ENCODE data around the gene OSBPL7. TPM values are rescaled to one million over a fixed set of nuclear protein-coding genes. Genes with fewer than 3 reads are reported as not detected.
A peak's percentile ranks its signal among the peaks of the same experiment; 100 is the strongest.

OSBPL7 gene
- 10 to 100 TPM; 30.3 to 47.8 TPM for total RNA-seq

- peak; percentile 91 for DNase-seq
- Mint-ChIP-seq H3K9me3 (ENCODE audit: low read depth) (no peaks in the 10 kb centered on the region), H3K27ac (peak within 1 kb of the TSS; percentile 83), H3K27me3 (no peaks in the 10 kb centered on the region), H3K36me3 (peaks cover 28% of the 10 kb centered on the region), H3K4me3 (peak within 1 kb of the TSS; percentile 96), H3K4me1 (peaks cover 27% of the 10 kb centered on the region)
- CTCF ChIA-PET = interaction anchor here (0.7 to 2.9 kb wide), 17 partner anchors 9 to 196 kb away, joined by 3 to 17 read pairs (median 3); partner anchors contain the start of genes LRRC46, MRPL10 and SCRN2
- peak; percentile 97 for ATAC-seq
These were observed at the start of gene OSBPL7 for GRCh38 chr17:47821424-47822391. Gene OSBPL7 (minus strand): TSS chr17:47821794. CDS start chr17:47820278, 1,516 bp downstream.

GRCh38 chr17:47871048-47871447 is 49.5 kb upstream of the OSBPL7 start:
- no peak for DNase-seq
- H3K27ac Mint-ChIP-seq = no peak overlapping the region
- CTCF ChIA-PET = interaction anchor here (1.1 to 2.7 kb wide), 3 partner anchors 11 to 29 kb away, joined by 3 to 8 read pairs (median 3); partner anchors contain the start of gene SCRN2
- H3K27me3 Mint-ChIP-seq = peaks cover 58% of the 10 kb centered on the region
- ATAC-seq = no peak
- H3K36me3 Mint-ChIP-seq = no peaks in the 10 kb centered on the region
- H3K9me3 Mint-ChIP-seq (ENCODE audit: low read depth) = no peaks in the 10 kb centered on the region
- no peaks in the 10 kb centered on the region for H3K4me1 Mint-ChIP-seq
- no peak overlapping the region for H3K4me3 Mint-ChIP-seq

GRCh38 chr17:47870056-47870455 is 48.5 kb upstream of the OSBPL7 start:
- H3K27ac Mint-ChIP-seq = no peak overlapping the region

GRCh38 chr17:47869114-47869513 is 47.5 kb upstream of the OSBPL7 start:
- H3K27me3 Mint-ChIP-seq = peaks cover 46% of the 10 kb centered on the region
- ATAC-seq = no peak
- no peak overlapping the region for H3K27ac Mint-ChIP-seq
- no peak for DNase-seq
- no peaks in the 10 kb centered on the region for H3K9me3 Mint-ChIP-seq (ENCODE audit: low read depth)
- CTCF ChIA-PET = interaction anchor here (0.7 to 1.4 kb wide), 4 partner anchors 11 to 28 kb away, joined by 3 to 4 read pairs (median 3); partner anchors contain the start of gene SCRN2
- no peak overlapping the region for H3K4me3 Mint-ChIP-seq
- H3K36me3 Mint-ChIP-seq = no peaks in the 10 kb centered on the region
- peaks cover 6% of the 10 kb centered on the region for H3K4me1 Mint-ChIP-seq

More at GRCh38 chr17:47870056-47870455, 48.5 kb upstream of the OSBPL7 start:
- ATAC-seq = no peak
- no peak for DNase-seq
- Mint-ChIP-seq H3K4me3 (no peak overlapping the region), H3K9me3 (ENCODE audit: low read depth) (no peaks in the 10 kb centered on the region), H3K36me3 (no peaks in the 10 kb centered on the region), H3K4me1 (peaks cover 2% of the 10 kb centered on the region), H3K27me3 (peaks cover 53% of the 10 kb centered on the region)
- CTCF ChIA-PET = interaction anchor here (1.1 to 2.7 kb wide), 3 partner anchors 10 to 28 kb away, joined by 3 to 8 read pairs (median 3); partner anchors contain the start of gene SCRN2

GRCh38 chr17:47867813-47868533 is 46.4 kb upstream of the OSBPL7 start:
- DNase-seq (no peak), ATAC-seq (no peak)
- Mint-ChIP-seq H3K4me1 (peaks cover 8% of the 10 kb centered on the region), H3K27me3 (peaks cover 38% of the 10 kb centered on the region), H3K9me3 (ENCODE audit: low read depth) (no peaks in the 10 kb centered on the region), H3K36me3 (no peaks in the 10 kb centered on the region), H3K27ac (no peak overlapping the region), H3K4me3 (no peak overlapping the region)
- CTCF ChIA-PET = interaction anchor here (0.7 to 1.4 kb wide), 2 partner anchors 16 to 734 kb away, joined by 4 read pairs; no protein-coding TSS in a partner anchor

GRCh38 chr17:47866941-47867340 is 45.3 kb upstream of the OSBPL7 start:
- Mint-ChIP-seq H3K4me1 (peaks cover 8% of the 10 kb centered on the region), H3K9me3 (ENCODE audit: low read depth) (no peaks in the 10 kb centered on the region), H3K27ac (no peak overlapping the region), H3K36me3 (no peaks in the 10 kb centered on the region), H3K4me3 (no peak overlapping the region), H3K27me3 (peaks cover 30% of the 10 kb centered on the region)
- ATAC-seq (no peak), DNase-seq (no peak)
- CTCF ChIA-PET = no interaction called here

- H3K4me3 Mint-ChIP-seq = no peak overlapping the region
- peaks cover 15% of the 10 kb centered on the region for H3K27me3 Mint-ChIP-seq
- DNase-seq (no peak), ATAC-seq (no peak)
- H3K36me3 Mint-ChIP-seq = no peaks in the 10 kb centered on the region
- H3K27ac Mint-ChIP-seq = no peak overlapping the region
- peaks cover 8% of the 10 kb centered on the region for H3K4me1 Mint-ChIP-seq
- no peaks in the 10 kb centered on the region for H3K9me3 Mint-ChIP-seq (ENCODE audit: low read depth)
- CTCF ChIA-PET = interaction anchor here (1.2 to 1.5 kb wide), 2 partner anchors 17 to 23 kb away, joined by 3 to 8 read pairs; partner anchors contain the start of gene SCRN2
These were observed 43.2 kb upstream of the OSBPL7 start for GRCh38 chr17:47864791-47865216.

GRCh38 chr17:47862621-47863440 is 41.2 kb upstream of the OSBPL7 start:
- CTCF ChIA-PET = interaction anchor here (1.2 to 1.6 kb wide), 3 partner anchors 20 to 80 kb away, joined by 3 to 5 read pairs (median 4); no protein-coding TSS in a partner anchor
- no peak for DNase-seq
- Mint-ChIP-seq H3K4me1 (peaks cover 8% of the 10 kb centered on the region), H3K27ac (no peak overlapping the region), H3K9me3 (ENCODE audit: low read depth) (no peaks in the 10 kb centered on the region), H3K36me3 (no peaks in the 10 kb centered on the region), H3K4me3 (no peak overlapping the region), H3K27me3 (peaks cover 19% of the 10 kb centered on the region)
- ATAC-seq = no peak

GRCh38 chr17:47860386-47860785 is 38.8 kb upstream of the OSBPL7 start:
- no peak for ATAC-seq
- DNase-seq = no peak
- H3K27me3 Mint-ChIP-seq = peaks cover 32% of the 10 kb centered on the region
- no peaks in the 10 kb centered on the region for H3K9me3 Mint-ChIP-seq (ENCODE audit: low read depth)
- peaks cover 8% of the 10 kb centered on the region for H3K4me1 Mint-ChIP-seq
- CTCF ChIA-PET = interaction anchor here (0.6 to 1.2 kb wide), 3 partner anchors 10 to 49 kb away, joined by 3 read pairs; partner anchors contain the start of gene SCRN2
- H3K36me3 Mint-ChIP-seq = no peaks in the 10 kb centered on the region
- H3K4me3 Mint-ChIP-seq = no peak overlapping the region
- peak overlapping the region; percentile 2 for H3K27ac Mint-ChIP-seq

- no peak for ATAC-seq
- no peak overlapping the region for H3K4me3 Mint-ChIP-seq
- no peak for DNase-seq
- no peaks in the 10 kb centered on the region for H3K9me3 Mint-ChIP-seq (ENCODE audit: low read depth)
- no peak overlapping the region for H3K27ac Mint-ChIP-seq
- H3K36me3 Mint-ChIP-seq = no peaks in the 10 kb centered on the region
- H3K4me1 Mint-ChIP-seq = no peaks in the 10 kb centered on the region
- peaks cover 56% of the 10 kb centered on the region for H3K27me3 Mint-ChIP-seq
- CTCF ChIA-PET = interaction anchor here (1.2 to 2.2 kb wide), 4 partner anchors 11 to 32 kb away, joined by 3 to 8 read pairs (median 4); partner anchors contain the start of gene SCRN2
These were observed 36.2 kb upstream of the OSBPL7 start for GRCh38 chr17:47857551-47858455.

- no peaks in the 10 kb centered on the region for H3K9me3 Mint-ChIP-seq (ENCODE audit: low read depth)
- no peaks in the 10 kb centered on the region for H3K36me3 Mint-ChIP-seq
- peaks cover 6% of the 10 kb centered on the region for H3K4me1 Mint-ChIP-seq
- no peak overlapping the region for H3K4me3 Mint-ChIP-seq
- peaks cover 66% of the 10 kb centered on the region for H3K27me3 Mint-ChIP-seq
- no peak overlapping the region for H3K27ac Mint-ChIP-seq
- CTCF ChIA-PET = interaction anchor here (1.3 to 2.2 kb wide), 4 partner anchors 10 to 16 kb away, joined by 4 to 10 read pairs (median 6); partner anchors contain the start of gene SCRN2
- ATAC-seq (no peak), DNase-seq (no peak)
These were observed 35.2 kb upstream of the OSBPL7 start for GRCh38 chr17:47856830-47857229.

Measured in activated CD8-positive, alpha-beta memory T cell treated with anti-CD3 and anti-CD28 coated beads, Interleukin-2, amount 10 ng/mL, durations not matched to agents 7 days and 5 days (primary cell).